Left renal pelvis (tissue), 4 donors: ENCODE measurements around the gene CMTM5. TPM values are rescaled to one million over a fixed set of nuclear protein-coding genes. Genes with fewer than 3 reads are reported as not detected.
"Not testable (repeated sequence)": the region's sequence is repeated elsewhere in the genome, so short reads cannot be mapped to it uniquely, and the experiment has no call there.

Source experiments
- DNase-seq, 4 donors: peaks; one replicate each; pipeline ENCODE4 v3.0.0-alpha.2; 2013; ENCODE audit warnings: low read depth in 4 of 4, low spot score in 3 of 4
- polyA plus RNA-seq, 4 donors: library from polyadenylated mRNA; unstranded; fragments of 120-200 nt; gene quantifications; one replicate each; pipeline ENCODE4 v1.2.1, GENCODE V29; 2013; ENCODE audit not compliant: insufficient read length in 4 of 4

Gene CMTM5
- polyA plus RNA-seq, 4 donors = 2.5 to 4.6 (median 3.4) TPM

DNA sequence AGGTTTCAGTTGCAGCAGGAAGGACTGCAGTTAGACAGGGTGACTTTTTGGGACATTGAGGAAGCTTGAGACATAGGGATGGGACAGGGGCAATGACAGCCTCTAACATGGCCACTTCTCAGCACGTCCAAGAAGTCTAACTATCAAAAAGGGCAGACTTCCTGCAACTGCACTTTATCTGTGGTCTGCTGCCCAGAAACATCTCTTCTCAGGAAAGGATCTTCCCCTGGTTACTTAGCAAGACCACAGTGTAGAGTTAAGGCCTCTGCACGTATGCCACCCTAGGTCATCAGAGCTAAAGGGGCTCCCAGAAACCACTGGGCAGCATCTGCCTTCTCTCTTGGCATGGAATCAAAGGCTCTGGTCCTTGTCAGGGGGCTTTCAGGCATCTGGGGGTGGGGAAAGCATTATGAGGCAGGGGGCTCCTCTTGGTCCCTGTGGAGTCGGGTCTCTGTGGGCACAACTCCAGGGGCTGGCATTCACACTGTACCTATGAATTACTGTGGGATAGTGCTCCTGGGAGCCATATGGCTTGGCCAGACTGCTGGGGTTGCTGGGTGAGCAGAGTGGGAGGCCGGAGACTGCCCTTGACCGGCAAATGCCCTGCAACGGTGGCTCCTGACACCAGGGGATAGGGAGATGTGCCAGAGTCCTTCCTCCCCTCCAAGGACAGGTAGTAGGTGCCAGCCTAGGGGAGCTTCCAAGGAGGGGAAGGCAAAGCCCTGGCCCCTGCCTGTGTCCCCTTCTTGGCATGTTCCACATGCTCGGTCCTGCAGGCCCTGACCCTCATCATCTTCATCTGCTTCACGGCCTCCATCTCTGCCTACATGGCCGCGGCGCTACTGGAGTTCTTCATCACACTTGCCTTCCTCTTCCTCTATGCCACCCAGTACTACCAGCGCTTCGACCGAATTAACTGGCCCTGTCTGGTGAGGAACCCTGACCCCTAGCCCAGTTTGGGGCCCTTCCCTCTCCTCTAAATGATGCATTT lies 1.0 kb downstream of the CMTM5 start:
- no peak for DNase-seq

- no peak for DNase-seq
Measured at GRCh38 chr14:23378612-23379220, 1.9 kb downstream of the CMTM5 start.

- DNase-seq = peak in 1 of 4 donors; percentile 20
Measured at GRCh38 chr14:23379366-23380196, 2.7 kb downstream of the CMTM5 start.

DNA sequence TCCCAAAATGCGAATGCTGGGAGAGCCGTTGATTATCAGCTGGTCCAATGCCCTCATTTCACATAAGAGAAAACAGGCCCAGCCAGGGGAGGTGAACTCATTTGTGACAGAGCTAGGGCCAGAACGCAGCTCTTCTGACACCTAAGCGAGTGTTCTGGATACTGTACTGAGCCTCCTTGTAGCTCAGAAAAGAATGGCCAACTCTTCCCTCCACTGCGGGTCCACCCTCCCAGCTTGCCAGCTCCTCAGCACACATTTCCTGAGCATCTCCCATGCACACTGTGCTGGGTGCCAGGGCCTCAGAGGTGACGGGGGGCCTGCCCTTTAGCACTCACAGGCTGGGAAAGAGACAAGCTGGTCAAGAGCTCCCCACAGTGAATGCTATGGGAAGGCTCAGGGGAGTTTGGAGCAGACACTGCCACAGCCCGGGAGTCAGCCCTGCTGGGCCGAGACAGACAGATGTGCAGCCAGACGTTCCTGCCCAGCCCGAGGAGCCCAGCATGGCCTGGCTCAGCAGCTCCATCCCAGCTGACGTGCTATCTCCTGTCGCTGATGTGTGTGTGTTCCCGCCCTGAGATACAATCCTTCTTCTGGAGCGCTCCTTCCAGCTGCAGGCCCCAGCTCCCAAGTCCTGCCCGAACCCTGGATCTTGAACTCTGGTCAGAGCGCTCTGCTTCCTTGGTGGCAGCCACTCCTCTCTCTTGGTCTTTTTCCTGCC lies 3.5 kb downstream of the CMTM5 start:
- DNase-seq = no peak

DNA sequence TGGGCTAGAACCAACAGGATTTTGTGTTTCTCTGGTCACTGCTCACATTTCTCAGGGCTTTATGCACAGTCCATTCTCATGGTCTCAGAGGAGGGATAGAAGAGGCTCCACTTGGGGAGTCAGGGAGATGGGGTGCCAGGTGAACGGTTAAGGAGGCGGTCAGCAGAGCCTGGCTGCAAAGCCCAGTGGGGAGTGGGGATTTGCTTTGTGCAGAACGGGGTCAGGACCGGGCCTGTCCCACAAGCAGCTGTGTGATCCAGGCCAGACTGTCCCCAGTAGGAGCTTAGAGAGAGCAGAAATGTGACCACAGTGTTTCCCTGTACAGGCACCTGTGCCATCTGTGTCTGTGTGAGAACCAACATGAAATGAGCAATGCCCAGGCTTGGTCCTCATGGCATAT lies 4.1 kb downstream of the CMTM5 start:
- DNase-seq = no peak

DNA sequence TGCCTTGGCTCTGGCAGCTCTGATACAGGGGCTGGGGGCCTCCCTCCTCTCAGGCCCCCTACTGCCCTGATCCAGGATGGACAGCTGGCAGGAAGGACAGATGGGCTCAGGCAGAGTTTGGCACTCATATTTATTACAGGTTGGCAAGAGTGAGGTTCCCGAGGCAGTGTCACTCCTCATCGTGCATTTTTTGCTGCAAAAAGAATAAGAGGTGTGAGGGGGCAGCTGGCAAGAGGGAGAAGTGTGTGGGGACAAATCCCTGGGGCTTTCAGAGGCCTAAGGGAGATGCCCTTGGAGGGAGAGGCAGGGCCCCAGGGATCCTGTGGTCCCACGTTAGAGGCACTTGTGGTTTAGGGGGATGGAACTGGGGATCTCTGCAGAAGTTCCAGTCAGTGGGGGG lies 5.0 kb downstream of the CMTM5 start:
- no peak for DNase-seq

DNA sequence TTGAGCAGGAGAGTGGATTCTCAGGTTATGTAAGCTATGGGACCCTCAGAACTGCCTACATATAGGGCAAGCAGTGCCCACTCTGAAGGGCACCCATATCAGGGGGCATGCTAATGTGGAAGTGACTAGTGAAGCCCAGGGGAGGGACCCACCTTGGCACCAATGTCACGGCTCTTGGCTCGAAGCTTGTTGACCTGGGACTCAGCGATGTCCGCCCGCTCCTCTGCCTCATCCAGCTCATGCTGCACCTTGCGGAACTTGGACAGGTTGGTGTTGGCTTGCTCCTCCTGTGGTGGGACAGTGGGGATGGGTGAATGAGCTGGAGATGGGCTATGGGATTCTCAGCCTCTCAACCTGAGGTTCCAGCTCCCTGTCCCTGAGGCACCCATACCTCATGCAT lies 5.4 kb downstream of the CMTM5 start:
- no peak for DNase-seq

DNA sequence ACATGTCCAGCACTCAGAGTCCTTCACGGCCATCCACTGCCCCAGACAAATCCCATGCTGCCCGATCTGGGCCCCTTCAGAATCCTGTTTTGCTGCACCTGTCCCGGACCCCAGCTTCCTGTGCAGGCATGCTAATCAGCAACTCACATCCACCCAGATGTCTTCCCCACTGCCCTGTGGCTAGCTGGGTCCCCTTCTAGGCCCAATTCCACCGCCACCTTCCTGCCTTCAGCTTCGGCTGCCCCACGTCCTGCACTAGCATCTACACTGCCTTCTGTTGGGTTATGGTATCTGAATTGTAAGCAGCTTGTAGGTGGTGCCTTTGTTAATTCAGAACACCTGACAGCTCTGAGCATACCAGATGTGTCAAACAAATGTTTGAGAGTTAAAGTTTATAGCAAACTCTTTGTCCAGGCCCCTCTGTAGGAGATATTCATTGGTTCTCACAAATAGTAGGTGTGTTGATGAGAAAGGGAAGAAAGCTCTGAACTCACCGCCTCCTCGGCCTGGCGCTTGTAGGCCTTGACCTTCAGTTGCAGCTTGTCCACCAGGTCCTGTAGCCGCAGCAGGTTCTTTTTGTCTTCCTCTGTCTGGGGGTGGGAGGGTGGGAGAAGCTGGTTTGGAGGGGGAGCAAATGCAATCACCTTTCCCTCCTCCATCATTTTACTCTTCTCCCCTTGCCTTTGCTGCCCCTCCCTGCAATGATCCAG lies 6.0 kb downstream of the CMTM5 start:
- DNase-seq = no peak

DNA sequence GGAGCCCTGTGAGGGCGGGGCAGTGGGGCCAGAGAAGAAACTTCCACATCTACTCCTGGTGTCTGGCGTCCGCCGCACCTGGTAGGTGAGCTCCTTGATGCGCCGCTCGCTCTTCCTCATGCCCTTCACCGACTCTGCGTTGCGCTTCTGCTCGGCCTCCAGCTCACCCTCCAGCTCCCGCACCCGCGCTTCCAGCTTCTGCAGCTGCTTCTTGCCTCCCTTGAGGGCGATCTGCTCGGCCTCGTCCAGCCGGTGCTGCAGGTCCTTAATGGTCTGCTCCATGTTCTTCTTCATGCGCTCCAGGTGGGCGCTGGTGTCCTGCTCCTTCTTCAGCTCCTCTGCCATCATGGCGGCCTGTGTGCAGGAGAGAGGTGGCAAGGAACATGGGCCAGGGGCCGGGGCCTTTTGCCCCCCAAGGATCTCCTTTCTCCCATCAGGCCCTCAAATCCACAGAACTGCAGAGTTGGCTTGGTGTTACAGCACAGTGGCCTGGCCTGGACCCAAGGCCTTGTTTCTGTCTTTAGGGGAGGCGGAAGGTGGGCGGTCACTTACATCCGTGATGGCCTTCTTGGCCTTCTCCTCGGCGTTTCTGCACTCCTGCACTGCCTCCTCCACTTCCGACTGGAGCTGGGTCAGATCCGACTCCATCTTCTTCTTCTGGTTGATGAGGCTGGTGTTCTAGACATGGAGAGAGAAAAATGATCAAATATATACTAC lies 7.7 kb downstream of the CMTM5 start:
- no peak for DNase-seq

DNA sequence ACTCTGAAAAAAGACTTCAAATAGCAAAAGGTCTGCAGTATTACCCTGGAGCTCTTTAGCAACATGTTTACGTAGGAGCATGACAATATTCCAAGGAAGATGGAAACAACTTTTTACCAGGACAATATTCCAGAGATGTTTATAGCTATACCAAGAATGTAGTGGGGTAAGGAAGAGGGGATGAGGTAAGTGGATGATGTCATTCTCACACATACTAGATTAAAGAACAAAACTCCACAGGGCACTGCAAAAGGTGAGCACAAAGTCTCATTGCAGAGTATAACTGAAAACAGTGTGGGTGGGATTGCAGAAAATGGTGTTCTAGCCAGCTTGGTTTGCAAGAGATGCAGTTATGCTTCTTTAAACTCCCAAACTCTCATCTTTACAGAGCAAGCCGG lies 8.4 kb downstream of the CMTM5 start:
- DNase-seq = no peak

DNA sequence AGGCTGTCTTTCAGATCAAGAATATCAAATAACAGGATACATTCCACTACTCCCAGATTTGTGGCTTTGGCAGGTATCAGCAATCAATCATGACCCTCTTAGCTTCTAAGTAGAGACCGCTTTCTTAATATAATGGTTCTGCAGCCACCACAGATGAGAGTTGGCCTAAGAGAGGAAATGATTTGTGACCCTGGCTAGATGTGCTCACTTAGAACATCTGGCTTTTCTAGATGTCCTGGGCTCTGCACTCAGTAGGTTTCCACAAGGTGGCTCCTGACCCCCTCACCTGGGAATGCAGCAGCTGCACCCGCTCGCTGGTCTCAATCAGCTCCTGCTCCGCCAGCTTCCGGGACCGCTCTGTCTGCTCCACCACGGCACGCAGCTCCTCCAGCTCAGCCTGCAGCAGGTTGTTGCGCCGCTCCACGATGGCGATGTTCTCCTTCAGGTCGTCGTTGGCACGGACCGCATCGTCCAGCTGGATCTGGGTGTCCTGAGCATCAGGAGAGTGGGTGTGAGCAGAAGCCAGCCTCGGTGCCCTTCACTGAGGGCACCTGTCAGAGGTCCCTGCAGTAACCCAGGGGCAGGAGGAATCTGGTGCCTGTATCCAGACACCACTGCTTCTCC lies 8.9 kb downstream of the CMTM5 start:
- no peak for DNase-seq

DNA sequence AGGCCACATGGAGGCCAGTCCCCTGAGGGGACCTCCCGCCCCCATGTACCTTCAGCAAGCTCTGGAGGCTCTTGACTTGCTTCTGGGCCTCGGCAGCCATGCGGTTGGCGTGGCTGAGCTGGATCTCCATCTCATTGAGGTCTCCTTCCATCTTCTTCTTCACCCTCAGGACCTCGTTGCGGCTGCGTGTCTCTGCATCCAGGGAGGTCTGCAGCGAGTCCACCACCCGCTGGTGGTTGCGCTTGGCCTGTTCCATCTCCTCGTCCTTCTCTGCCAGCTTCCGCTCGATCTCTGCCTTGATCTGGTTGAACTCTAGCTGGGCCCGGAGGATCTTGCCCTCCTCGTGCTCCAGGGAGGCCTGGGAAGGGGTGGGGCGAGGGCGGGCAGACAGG lies 9.4 kb downstream of the CMTM5 start:
- DNase-seq = not testable (repeated sequence)

DNA sequence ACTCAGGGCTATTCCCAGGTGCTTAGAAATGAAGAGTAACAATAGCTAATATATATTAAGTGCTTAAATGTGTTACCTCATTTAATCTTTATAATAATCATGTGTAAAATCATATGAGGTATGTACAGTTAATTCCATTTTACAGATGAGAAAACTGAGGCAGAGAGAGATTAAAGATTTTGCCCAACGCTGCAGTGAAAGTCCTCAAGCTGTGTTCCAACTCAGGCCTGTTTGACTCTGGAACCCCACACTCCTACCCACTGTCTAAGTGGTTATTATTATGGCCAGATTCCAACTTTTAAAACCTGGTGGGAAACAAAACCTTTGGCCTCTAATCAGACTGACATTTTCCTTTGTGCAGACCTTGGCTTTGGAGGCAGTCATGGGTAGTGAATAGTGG lies 10.2 kb downstream of the CMTM5 start:
- no peak for DNase-seq

GRCh38 chr14:23387916-23388882 lies 11.4 kb downstream of the CMTM5 start:
- DNase-seq = no peak

- no peak for DNase-seq
Measured at GRCh38 chr14:23388996-23389395, 12.2 kb downstream of the CMTM5 start.

GRCh38 chr14:23389396-23389795 lies 12.6 kb downstream of the CMTM5 start:
- DNase-seq = no peak

DNA sequence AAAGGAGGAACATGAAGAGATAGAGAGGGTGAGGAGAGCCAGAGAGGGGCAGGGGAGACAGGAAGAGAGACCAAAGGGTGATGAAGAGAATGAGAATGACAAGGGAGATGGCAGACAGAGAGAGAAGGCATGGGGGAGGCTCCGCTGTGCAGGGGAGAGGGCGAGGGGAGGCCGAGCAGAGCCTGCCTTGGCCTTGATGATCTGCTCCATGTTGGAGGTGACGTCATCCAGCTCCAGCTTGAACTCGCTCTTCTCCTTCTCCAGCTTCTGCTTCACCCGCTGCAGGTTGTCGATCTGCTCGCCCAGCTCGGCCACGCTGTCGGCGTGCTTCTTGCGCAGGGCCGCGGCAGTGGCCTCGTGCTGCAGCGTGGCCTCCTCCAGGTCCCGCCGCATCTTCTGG lies 13.0 kb downstream of the CMTM5 start:
- not testable (repeated sequence) for DNase-seq

GRCh38 chr14:23392613-23393012 lies 15.8 kb downstream of the CMTM5 start:
- no peak for DNase-seq
